ENCODE results near the gene TMED6. TPM values are rescaled to one million over a fixed set of nuclear protein-coding genes. Genes with fewer than 3 reads are reported as not detected.

The TMED6 gene
- total RNA-seq, 1 donor from 2014 or later, result not detected

DNA sequence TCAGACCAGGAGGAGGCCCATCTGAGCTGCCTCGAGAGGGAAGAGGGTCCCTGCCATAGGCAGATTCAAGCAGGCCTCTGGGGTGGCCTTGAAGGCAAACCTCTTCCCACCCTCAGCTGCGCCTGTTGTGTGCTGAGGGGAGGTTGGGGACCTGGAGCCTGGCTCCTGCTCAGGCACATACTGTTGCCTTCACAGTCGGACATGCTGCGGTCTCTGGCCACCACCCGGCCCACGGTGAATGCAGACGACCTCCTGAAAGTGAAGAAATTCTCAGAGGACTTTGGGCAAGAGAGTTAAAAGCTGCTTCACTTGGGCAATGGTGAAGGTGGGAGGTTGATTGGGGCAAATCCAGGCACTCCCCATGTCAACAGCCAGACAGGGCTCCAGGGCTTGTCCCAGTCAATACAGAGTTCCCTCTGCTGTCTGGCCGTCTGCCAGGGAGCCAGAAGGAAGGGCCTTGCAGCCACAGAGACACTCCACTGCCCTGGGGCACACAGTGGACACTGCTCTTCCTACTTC, 27.5 kb downstream of the TMED6 start:
- DNase-seq (ENCODE audit: low read depth in 2 of 2), result no peak

DNA sequence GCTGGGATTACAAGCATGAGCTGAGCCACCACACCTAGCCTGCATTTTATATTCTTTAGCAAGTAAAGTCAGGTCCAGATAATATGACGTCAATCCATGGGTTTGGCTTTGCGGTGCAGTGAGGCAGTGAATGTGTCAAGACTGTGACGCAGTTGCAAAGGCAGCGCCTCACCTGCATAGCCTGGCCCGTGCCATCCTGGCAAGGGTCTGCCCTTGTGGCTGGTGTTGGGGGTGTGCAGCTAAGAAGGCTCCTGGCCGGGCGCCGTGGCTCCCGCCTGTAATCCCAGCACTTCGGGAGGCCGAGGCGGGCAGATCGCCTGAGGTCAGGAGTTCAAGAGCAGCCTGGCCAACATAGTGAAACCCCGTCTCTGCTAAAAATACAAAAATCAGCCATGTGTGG, 28.2 kb downstream of the TMED6 start:
- no peak for DNase-seq (ENCODE audit: low read depth in 2 of 2)

DNA sequence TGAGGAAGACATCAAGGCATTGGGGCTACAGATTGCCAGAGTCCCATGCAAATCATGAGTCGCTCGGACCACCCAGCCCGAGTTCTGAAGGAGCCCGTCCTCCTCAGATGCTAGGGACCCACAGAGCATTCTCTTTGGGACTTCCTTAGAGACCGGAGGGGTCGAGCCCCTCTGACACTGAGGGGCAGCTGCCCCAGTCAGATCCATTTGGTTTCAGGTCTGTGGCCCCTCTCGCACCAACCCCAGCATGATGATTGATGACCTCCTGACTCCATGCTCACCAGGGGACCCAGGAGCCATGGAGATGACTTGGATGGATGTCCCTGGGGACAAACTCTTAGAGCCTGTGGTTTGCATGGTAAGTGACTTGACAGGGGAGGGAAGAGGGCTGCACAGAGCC, 29.2 kb downstream of the TMED6 start:
- no peak for DNase-seq (ENCODE audit: low read depth in 2 of 2)

DNA sequence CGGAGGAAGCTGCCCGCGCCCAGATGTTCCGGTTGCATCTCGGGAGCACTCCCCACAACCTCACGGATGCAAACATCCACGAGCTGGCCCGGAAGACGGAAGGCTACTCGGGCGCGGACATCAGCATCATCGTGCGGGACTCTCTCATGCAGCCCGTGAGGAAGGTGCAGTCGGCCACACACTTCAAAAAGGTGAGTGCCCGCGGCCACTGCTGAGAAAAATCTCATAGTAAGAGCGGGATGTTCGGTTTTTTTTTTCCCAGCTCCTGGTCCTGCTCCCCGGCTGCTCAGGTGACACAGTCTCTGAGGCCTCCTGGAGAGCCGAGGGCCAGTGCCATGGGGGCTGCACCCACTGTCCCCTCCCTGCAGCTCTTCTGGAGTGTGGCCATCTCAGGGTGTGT, 30.5 kb downstream of the TMED6 start:
- DNase-seq (ENCODE audit: low read depth in 2 of 2), result no peak

DNA sequence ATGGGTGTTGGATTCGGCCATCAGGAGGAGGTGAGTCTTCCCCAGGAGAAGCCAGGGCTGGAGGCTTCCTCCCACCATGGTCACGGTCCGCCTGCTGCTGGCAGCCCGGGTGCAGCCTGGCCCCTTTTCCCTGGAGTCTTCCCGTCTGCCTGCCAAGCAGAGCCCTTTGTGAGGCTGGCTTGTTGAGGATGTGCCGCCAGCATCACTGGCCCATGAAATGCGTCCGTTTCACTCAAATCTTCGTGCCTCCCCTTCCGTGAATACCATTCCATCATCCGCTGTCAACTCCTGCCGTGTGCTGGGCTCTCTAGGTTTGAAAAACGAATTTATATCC, 30.9 kb downstream of the TMED6 start:
- no peak for DNase-seq (ENCODE audit: low read depth in 2 of 2)

DNA sequence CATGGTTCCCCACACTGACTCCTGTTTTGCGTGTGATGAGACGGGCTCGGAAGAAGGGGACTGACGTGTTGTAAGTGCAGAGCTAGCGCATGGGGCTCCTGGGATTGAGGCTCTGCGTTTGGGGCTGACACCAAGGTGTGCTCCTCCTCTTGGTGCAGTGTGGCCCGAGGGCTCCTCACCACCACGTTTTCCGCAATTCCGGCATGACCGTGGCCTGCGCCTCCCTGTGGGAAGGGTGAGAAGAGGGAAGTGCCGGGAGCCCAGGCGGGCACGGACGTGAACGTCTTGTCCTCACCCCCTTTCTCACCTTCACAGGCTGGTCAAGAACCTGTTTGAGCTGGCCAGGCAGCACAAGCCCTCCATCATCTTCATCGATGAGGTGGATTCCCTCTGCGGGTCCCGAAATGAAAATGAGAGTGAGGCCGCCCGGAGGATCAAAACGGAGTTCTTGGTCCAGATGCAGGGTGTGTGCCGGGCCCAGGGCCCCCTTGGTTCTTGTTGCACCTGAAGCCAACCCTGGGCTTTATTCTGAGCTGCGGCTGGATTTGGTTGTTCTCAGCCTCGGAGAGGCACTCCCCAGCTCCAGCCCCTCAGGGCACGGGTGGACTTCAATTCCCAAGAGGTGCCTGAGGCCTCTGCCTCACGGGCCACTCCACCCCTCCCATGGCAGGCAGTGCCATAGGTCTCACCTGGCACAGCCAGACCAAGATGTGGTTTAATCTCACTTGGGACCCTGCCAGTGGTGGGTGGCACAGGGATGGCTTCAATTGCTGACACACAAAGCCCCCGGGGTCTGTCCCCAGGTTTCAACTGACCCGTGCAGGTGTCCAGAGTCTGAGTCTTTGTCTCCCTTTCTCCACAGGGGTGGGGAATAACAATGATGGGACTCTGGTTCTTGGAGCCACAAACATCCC, 31.5 kb downstream of the TMED6 start:
- DNase-seq (ENCODE audit: low read depth in 2 of 2), result no peak

DNA sequence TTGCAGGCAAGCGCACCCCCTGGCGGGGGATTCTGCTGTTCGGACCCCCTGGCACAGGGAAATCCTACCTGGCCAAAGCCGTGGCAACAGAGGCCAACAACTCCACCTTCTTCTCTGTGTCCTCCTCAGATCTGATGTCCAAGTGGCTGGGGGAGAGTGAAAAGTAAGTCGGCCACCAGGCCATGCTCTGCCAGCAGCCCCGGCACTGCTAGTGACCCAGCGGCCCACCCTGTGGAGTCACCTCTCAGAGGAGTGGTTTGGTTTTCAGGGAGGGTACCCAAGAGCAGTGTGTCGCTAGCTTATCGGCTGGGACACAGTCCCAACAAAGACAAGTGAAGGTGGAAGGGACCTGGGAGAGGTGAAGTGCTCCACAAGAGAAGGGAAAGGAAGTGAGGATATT, 32.2 kb downstream of the TMED6 start:
- no peak for DNase-seq (ENCODE audit: low read depth in 2 of 2)

DNA sequence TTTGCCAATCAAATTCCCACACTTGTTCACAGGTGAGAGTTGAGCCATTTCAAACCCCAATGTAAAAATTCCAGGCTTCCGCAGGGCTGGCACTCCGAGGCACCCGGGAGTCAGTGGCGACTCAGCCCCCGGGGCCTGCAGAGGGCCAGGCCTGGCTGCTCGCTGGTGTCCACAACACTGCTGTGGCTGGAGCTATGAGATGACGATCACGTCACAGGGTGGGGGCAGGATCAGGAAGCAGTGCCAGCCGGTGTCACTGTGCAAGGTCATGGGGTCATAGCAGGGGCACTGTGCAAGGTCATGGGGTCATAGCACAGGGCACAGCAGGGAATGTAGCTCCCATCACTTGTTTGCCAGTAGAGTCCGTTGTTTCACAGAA, 32.7 kb downstream of the TMED6 start:
- no peak for DNase-seq (ENCODE audit: low read depth in 2 of 2)

DNA sequence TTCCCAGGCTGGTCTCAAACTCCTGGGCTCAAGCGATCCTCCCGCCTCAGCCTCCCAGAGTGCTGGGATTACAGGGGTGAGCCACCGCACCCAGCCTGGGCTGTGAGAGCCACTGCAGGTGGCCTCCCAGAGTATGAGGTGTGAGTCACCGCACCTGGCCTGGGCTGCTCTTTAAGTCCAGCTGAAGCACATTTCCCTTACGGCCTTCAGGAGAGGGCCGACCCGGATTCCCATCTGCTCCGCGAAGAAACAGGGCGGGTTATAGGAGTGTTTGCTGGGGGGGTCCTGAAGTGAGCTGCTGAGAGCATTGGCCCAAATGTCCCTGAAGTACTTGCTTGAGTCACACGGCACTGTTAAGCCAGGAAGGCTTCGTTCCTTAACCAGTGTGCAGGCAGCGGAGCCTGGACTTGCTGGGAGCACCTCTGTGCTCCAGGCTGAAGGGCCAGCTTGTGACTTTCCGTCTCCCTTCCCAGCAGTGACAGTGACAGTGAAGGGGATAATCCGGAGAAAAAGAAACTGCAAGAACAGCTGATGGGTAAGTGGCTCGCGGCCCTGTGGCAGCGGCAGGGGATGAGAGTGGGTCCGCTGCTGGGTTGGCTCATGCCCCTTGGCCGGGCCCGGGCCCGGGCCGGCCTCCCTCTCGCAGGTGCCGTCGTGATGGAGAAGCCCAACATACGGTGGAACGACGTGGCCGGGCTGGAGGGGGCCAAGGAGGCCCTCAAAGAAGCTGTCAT, 33.2 kb downstream of the TMED6 start:
- no peak for DNase-seq (ENCODE audit: low read depth in 2 of 2)

DNA sequence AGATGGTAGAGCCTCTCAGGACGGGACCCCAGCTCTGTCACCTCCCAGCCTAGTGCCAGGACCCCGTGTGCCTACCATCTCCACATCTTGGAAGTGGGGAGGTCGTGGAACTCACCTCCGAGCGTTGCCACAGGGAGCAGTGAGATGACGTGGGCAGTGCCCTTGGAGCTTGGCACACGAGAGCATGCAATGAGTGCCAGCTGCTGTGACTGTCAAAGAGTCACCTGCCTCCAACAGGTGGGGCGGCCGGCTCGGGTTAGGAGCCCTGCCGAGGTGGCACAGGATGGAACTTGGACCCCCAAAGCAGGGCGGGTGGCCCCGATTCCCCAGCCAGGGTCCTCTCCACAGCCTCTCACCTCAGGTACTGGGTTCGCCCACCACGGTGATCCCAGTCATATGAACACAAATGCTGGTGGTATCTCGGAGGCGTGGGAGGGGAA, 35.0 kb downstream of the TMED6 start:
- DNase-seq (ENCODE audit: low read depth in 2 of 2), result no peak

DNA sequence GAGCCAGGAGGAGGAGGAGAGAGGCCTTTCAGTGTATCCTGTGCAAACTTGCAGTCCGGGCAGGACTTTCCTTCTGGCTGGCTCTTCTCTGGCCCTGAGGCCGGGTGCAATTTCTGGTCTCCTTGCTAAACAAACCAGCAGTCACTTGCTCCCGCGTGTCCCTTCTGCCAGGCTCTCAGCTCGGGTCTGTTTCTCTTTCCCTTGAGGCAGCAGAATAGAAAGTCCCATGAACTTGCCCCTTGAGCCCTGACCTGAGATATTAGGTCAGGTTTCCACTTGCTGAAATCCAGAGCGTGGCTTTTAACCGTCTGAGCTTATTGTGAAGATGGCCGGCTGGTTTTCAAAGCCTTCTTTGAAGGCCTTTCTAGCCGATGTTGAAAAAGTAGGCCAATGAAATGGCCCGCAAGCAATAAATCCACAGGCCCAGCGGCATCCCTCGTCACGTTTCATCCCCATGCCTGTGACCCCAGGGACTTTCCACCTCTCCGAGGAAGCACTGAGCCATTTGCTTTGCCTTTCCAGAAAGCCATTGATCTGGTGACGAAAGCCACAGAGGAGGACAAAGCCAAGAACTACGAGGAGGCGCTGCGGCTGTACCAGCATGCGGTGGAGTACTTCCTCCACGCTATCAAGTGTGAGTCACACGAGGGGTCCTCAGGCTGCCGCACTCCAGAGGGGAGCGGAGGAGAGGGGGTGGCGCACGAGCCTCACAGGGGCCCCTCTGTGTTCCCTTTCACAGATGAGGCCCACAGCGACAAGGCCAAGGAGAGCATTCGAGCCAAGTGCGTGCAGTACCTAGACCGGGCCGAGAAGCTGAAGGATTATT, 35.9 kb downstream of the TMED6 start:
- DNase-seq (ENCODE audit: low read depth in 2 of 2), result no peak

DNA sequence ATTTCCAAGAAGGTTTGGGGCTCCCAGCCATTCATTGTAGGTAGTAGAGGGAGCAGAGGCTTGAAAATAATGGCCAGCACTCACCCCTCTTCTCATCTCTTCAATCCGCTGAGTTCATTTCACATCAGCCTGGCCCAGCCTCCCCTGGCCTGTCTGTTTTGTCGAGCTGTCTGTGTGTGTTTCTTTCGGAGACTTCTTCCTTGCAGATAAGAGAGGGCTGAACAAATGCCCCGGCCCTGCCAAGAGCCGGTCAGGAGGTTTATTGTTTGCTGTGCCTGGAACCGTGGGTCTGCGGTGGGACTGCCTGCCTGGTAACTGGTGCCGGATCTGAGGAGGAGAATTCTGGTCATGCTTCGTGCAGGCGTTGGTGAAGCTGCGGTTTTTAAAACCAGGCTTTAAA, 37.1 kb downstream of the TMED6 start:
- DNase-seq (ENCODE audit: low read depth in 2 of 2), result no peak

DNA sequence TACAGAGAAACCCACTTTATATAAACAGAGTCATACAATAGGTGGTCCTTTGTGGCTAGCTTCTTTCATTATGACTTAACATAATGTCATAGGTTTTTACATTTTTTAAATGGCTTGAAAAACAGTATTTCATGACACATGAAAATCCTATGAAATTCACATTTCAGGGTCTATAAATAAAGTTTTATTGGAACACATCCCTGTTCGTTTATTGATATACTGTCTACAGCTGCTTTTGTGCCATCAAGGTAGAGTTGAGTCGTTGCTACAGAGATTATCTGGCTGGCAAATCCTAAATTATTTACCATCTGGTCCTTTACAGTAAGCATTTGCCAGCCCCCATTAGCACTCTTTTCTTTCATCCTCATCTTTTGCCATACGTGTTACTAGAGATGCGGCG, 38.1 kb downstream of the TMED6 start:
- DNase-seq (ENCODE audit: low read depth in 2 of 2), result no peak

DNA sequence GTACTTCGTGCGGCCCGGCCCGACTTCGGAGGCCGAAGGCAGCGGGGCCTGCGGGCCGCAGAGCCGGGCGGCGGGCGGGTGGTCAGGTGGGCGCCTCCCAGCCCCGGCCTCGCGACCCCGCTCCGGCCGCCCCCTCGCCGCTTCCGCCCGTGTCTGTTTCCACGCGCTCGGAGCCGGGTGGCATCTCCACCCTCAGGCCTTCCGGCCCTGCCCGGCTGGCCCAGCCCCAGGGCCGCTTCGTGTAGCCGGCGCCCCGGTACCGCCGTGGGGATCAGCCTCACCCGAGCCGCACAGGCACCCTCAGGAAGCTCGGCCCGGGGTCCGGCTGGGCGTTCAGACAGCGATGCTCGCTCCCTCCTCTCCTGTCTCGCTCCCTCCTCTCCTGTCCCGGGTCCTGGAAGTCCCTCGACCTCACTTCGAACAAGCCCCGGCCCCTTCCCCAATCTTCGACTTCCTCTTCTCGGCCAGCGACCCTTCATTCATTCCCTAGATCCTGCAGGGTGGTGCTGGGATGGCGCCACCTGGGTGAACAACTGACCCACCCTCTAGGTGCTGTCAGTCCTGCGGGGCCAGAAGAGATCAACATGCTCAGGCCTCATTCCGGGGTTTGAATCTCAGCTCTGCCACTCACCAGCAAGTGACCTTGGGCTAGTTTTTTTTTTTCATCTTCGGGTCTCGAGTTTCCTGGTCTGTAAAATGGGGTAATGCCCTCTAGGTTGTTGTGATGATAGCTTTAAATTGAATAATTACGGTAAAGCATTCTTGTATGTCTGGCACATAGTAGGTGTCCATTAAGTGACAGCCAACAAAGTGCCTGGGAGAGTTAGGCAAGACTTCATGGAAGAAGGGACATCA, 39.8 kb downstream of the TMED6 start:
- DNase-seq (ENCODE audit: low read depth in 2 of 2), result peak in 1 of 2 donors; percentile 47

DNA sequence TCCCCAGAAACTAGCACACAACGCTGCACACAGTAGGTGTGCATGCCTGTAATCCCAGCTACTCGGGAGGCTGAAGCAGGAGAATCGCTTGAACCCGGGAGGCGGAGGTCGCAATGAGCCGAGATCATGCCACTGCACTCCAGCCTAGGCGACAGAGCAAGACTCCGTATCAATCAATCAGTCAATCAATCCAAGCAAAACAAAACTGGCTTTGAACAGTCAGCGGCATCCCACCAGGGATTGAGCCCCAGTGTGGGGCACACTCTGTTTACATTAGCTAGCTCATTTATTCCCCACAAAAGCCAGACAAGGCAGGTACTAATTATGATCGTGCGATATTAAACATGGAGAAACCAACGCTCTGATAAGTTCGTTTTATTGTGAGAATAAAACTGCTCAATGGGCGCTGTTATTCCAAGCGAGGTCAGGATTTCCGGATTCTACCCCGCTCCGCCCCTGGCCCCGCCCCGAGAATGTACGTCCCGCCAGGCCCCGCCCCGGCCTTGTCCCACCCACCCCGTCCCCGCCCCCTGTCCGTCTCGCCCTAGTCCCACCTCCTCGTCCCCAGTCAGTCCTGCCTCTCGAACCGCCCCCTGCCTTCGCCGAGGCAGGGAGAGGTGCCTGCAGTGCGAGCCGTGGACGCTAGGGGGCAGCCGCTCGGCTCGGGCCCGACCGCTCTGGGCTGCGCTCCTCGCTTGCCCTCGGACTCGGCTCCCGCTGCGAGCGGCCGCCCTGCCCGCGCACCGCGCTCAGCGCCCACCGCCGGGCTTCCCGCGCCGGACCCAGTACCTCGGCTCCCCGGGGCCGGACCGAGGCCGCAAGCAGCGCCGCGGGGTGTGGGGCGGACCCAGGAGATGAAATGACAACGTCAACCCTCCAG, 40.7 kb downstream of the TMED6 start, which contains the start of gene VPS4A:
VPS4A (plus strand) TSS at position 698 of the 880 bp plus-strand sequence; CDS start at position 860, 162 bp downstream.
- peak; percentile 90 to 97 for DNase-seq (ENCODE audit: low read depth in 2 of 2)

DNA sequence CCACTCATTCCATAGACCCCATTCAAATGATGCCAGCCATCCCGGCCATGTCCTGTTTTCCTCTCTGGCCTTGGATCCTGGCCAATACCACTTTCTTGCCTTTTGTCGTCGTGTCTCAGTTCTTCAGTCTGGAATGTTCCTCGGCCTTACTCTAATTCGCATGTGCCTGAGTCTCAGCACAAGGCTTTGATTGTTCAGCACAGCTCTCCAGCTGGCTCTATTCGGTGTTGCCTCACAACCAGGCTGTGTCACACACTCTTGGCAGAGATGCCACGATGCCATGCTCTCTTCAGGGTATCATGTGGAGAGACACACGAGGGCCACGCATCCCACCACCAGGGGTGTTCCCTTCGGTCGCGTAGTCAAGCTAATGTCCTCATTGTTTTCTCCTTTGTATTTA, 42.3 kb downstream of the TMED6 start:
- peak in 1 of 2 donors; percentile 6 for DNase-seq (ENCODE audit: low read depth in 2 of 2)

DNA sequence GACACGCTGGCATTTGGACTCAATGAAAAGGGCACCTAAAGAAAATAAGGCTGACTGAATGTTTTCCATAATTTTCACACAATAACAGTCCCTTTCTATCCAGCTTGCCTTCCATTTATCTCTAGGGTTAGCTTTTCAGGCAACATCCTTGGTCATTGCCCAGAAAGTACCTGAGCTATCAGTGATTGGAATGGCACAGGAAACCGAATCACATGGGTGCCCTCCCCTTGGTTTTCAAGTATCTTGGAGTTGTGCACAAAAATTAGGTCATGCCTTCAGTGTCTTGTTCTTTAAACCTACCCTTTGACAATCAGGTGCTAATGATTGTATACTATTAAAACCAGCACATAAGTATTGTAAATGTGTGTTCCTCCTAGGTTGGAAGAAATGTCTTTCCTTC, 43.7 kb downstream of the TMED6 start:
- DNase-seq (ENCODE audit: low read depth in 2 of 2), result no peak

DNA sequence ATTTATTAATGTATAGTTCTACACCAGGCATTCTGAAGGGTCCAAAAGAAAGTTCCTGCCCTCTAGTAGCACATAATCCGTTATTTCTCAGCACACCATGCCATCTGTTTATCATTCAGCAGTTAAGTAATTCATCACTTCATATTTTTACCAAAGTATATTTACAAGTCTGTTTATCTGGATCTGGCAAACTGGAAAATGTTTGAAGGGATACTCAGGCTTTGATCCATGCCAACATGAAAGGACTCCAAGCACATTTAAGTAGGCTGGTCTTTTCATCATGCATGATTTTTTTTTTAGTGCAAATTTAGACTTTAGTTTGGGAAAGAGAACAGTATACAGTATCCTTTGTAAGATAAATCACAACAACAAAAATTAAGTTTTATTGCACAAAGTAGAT, 44.5 kb downstream of the TMED6 start:
- no peak for DNase-seq (ENCODE audit: low read depth in 2 of 2)

DNA sequence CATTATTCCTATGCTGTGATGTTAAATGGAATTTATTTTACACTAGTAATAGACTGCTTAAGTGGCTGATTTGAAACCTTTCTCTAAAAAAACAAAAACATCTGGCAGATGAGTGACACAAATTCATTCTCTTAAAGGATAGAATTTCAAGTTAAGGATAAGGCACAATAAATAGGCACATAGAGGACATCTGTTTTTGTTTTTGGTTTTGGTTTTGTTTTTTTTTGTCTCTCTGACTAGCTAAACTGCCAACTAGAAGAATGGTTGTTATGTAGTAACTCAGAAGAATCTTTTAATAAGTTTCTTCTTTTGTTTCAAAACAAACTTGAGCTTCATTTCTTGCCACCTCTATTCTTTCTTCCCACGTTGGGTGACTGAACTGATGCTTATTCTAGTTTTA, 45.6 kb downstream of the TMED6 start:
- DNase-seq (ENCODE audit: low read depth in 2 of 2), result no peak

DNA sequence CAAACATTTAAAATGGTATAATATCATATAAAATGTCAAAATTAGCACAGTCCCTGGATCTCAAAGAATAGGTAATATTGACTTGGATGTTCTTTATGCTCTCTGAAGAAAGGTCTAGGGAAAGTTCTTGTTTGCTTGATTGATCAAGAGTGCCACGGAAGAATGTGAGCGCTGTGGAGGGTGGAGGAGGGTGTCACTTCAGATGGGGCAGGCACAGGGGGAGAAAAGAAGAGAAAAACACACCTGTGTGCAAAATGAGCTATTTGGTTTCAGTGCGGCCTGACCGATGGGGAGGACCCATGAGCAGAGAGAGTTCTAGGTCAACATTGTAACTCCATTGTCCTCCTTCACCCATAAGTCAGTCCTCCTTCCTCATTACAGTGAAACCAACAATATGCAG, 49.3 kb downstream of the TMED6 start:
- DNase-seq (ENCODE audit: low read depth in 2 of 2), result no peak

All from dermis microvascular lymphatic vessel endothelial cell (primary cell).